ENCODE results near the gene ADGRV1.

GRCh38 chr5:90921418-90921973 is 362.9 kb downstream of the ADGRV1 start:
- TF ChIP-seq, protein P1, sequence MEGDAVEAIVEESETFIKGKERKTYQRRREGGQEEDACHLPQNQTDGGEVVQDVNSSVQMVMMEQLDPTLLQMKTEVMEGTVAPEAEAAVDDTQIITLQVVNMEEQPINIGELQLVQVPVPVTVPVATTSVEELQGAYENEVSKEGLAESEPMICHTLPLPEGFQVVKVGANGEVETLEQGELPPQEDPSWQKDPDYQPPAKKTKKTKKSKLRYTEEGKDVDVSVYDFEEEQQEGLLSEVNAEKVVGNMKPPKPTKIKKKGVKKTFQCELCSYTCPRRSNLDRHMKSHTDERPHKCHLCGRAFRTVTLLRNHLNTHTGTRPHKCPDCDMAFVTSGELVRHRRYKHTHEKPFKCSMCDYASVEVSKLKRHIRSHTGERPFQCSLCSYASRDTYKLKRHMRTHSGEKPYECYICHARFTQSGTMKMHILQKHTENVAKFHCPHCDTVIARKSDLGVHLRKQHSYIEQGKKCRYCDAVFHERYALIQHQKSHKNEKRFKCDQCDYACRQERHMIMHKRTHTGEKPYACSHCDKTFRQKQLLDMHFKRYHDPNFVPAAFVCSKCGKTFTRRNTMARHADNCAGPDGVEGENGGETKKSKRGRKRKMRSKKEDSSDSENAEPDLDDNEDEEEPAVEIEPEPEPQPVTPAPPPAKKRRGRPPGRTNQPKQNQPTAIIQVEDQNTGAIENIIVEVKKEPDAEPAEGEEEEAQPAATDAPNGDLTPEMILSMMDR (conservative IDR thresholded peaks at IDR 0.05; ENCODE audit: low read depth, low read length) = no peak
- TF ChIP-seq EZH2 (IDR thresholded peaks at IDR 0.05; ENCODE audit: borderline replicate concordance, low read depth, low read length, poor library complexity, severe bottlenecking) = no peak

Measured in A673 (cell line).